RPMI7951 (cell line): ENCODE measurements around the gene METTL3. TPM values are rescaled to one million over a fixed set of nuclear protein-coding genes. Genes with fewer than 3 reads are reported as not detected.

ENCODE experiments used
- DNase-seq: peaks from one replicate; pipeline ENCODE4 v3.0.0-alpha.2; 2012; ENCODE audit warnings: low read depth
- total RNA-seq: library from RNA; depleted of rRNA; stranded (reverse); fragments of >200 nt; shearing (Covaris generic); gene quantifications from 2 replicates; pipeline ENCODE4 v1.2.3, GENCODE V29; 2014; rRNA removed

METTL3 gene
- total RNA-seq, 1 experiment from 2014 or later = 48.9 TPM

DNA sequence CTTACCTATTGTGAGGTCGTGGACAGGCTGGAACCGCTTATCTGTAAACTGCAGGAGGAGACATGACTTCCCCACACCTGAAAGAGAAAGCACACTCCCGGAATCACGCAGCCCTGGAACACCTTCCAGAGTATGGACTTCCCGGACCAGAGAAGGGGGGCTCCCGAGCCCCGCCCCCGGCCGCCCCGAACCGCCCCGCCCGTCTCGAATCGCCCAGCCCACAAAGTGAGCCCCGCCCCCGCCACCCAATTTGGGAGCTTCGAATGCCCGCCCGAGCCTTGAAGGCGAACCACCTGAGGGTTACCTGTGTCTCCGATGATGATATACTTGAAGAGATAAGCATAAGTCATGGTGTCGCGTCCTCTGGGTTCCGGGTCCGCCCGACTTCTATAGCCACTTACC is 34.6 kb downstream of the METTL3 start:
- peak; percentile 67 for DNase-seq

- no peak for DNase-seq
Measured at GRCh38 chr14:21475767-21476522, 35.2 kb downstream of the METTL3 start.

DNA sequence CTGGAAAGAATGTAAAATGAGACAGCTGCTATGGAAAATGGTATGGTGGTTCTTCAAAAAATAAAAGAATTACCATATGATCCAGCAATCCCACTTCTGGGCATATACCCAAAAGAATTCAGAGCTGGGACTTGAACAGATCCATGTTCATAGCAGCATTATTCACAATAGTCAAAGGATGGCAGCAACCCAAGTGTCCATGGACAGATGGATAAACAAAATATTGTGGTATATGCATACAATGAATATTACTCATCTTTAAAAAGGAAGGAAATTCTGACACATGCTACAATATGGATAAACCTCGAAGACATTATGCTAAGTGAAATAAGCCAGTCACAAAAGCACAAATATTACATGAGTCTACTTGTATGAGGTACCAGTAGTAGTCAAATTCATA is 43.5 kb downstream of the METTL3 start:
- DNase-seq = peak; percentile 54

- DNase-seq = peak; percentile 99
Measured at GRCh38 chr14:21455912-21456667, 55.0 kb downstream of the METTL3 start, which contains the start of gene CHD8. Gene CHD8, minus strand, starts transcription at chr14:21456123. Its CDS starts 24,480 bp downstream, at chr14:21431643.

DNA sequence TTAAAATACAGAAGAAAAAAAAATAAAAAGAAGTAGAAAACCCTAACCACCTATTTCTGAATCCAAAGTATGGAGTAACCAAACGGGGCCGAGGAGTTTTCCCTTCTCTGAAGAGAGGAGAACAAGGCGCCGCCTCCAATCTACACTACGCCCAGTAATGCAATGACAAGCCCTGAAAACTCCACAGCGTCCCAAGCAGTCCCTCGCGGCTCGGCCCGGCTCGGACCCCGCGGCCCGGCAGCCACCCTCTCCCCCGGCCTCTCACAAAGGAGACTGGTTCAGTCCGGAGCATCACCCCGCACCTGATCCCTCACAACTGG is 55.6 kb downstream of the METTL3 start:
- DNase-seq = no peak

- no peak for DNase-seq
Measured at GRCh38 chr14:21454843-21455544, 56.1 kb downstream of the METTL3 start.

- no peak for DNase-seq
Measured at GRCh38 chr14:21449899-21450216, 61.3 kb downstream of the METTL3 start.

Other genes with a start within 250 kb of the METTL3 start
- gene HNRNPC, start 241.9 kb downstream of the METTL3 start, total RNA-seq = 559 and 723 TPM in 2 replicates
- gene RPGRIP1, start 231.3 kb downstream of the METTL3 start, total RNA-seq = 0.12 TPM in 1 of 2 replicates, not detected in the other
- 68.8 and 69.0 TPM in 2 replicates for gene SUPT16H, start 127.3 kb downstream of the METTL3 start, total RNA-seq
- gene CHD8, start 55.2 kb downstream of the METTL3 start, total RNA-seq = 28.6 and 30.4 TPM in 2 replicates
- 12.6 and 16.9 TPM in 2 replicates for gene RAB2B, start 34.4 kb downstream of the METTL3 start, total RNA-seq
- gene TOX4, start 34.1 kb downstream of the METTL3 start, total RNA-seq = 13.1 and 14.4 TPM in 2 replicates
- 0.48 and 1.1 TPM in 2 replicates for gene SALL2, start 15.0 kb upstream of the METTL3 start, total RNA-seq
- not detected in 2 replicates for gene OR10G3, start 68.7 kb upstream of the METTL3 start, total RNA-seq
- gene OR10G2, start 123.6 kb upstream of the METTL3 start, total RNA-seq = not detected in 2 replicates
- gene OR4E2, start 142.5 kb upstream of the METTL3 start, total RNA-seq = not detected in 2 replicates
- not detected in 2 replicates for gene OR4E1, start 162.5 kb upstream of the METTL3 start, total RNA-seq